ENCODE data around the gene DIP2B.

Gene DIP2B

DNA sequence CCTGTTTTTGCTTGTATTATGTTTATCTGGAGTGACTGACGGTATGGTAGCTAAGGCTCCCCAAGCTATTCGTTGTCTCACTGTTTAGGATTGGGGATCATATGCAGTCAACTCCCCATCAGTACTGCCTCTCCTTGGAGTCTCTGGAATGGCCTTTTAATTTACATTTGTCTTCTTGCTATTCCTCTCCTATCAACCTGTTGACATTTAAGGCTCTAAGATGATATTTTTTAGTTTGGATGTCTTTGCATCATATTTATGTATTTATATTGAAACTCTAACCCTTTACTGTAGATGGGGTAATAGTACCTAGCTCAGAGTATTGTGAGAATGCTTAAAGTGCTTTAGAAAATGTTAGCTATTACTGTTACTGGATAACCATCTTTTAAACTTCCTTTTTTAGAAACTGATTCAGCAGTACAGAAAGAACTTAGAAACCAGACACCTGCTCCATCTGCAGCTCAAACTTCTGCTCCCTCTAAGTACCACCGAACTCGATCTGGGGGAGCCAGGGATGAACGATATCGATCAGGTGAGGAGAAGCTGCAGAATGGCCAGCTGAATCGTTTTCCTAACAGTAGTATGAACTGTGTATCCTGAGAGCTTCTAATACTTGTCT lies 135.6 kb downstream of the DIP2B start:
- TF ChIP-seq, protein P1, sequence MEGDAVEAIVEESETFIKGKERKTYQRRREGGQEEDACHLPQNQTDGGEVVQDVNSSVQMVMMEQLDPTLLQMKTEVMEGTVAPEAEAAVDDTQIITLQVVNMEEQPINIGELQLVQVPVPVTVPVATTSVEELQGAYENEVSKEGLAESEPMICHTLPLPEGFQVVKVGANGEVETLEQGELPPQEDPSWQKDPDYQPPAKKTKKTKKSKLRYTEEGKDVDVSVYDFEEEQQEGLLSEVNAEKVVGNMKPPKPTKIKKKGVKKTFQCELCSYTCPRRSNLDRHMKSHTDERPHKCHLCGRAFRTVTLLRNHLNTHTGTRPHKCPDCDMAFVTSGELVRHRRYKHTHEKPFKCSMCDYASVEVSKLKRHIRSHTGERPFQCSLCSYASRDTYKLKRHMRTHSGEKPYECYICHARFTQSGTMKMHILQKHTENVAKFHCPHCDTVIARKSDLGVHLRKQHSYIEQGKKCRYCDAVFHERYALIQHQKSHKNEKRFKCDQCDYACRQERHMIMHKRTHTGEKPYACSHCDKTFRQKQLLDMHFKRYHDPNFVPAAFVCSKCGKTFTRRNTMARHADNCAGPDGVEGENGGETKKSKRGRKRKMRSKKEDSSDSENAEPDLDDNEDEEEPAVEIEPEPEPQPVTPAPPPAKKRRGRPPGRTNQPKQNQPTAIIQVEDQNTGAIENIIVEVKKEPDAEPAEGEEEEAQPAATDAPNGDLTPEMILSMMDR (IDR thresholded peaks at IDR 0.05; ENCODE audit: low read length, missing control alignments) = no peak
- no peak overlapping the region for H3K4me3 ChIP-seq (replicated peaks; ENCODE audit: low read depth, low read length)
- no peak for DNase-seq (ENCODE audit: low read depth)

DNA sequence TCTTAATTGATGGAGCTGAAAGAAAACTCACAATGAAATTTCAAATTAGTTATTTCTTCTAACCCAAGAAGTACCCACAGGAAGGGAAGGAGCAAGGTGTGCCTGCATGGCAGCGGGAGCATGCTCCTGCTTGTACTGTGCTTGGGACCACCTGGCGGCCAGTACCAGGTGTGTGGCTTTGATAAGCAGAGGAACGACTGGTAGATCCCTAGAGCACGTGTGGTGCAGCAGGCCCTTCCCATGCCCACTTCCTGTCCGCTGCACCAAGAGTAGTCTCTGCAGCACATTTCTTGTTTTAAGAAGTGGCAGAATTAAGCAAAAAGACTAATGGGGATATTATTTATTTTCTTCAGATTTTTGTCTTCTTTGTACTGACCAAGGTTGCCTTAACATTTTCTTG lies 136.8 kb downstream of the DIP2B start:
- no peak overlapping the region for H3K4me3 ChIP-seq (replicated peaks; ENCODE audit: low read depth, low read length)
- no peak for DNase-seq (ENCODE audit: low read depth)
- TF ChIP-seq, protein P1 (IDR thresholded peaks at IDR 0.05; ENCODE audit: low read length, missing control alignments) = no peak

GRCh38 chr12:50642035-50642451 lies 137.3 kb downstream of the DIP2B start:
- no peak overlapping the region for H3K4me3 ChIP-seq (replicated peaks; ENCODE audit: low read depth, low read length)
- TF ChIP-seq, protein P1 (IDR thresholded peaks at IDR 0.05; ENCODE audit: low read length, missing control alignments) = no peak
- peak; percentile 67 for DNase-seq (ENCODE audit: low read depth)

DNA sequence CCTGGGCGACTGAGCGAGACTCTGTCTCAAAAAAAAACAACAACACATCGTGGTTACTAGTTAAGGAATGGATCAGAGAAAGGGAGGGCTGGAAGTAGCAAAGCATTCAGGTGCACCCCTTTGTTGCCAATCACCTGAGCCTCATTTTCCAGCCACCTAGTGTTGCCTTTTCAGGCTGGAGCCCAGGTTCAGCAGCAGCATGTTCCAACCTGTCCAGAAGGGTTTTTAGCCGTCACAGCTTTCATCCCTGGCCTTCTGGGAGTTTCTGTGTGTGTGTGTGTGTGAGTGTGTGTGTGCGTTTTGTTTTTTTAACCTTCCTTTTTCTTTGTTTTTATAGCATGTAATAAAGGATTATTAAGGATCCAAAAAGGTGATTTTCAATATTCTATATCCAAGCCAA lies 138.0 kb downstream of the DIP2B start:
- TF ChIP-seq, protein P1 (IDR thresholded peaks at IDR 0.05; ENCODE audit: low read length, missing control alignments) = no peak
- DNase-seq (ENCODE audit: low read depth) = no peak
- H3K4me3 ChIP-seq (replicated peaks; ENCODE audit: low read depth, low read length) = no peak overlapping the region

DNA sequence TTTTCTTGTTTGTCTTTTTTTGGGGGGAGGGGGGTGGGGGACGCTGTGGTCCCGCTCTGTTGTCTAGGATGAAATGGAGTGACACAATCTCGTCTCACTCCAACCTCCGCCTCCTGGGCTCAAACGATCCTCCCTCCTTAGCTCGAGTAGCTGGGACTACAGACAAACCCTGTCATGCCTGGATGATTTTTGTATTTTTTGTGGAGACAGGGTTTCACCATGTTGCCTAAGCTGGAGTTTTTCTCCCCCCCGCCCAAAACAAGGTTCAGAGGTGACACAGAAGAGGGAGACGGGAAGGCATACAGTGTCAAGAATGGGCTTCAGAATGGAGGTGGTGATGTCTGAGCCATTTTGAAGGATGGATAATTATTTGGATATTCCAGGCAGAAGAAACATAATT lies 142.2 kb downstream of the DIP2B start:
- TF ChIP-seq, protein P1 (IDR thresholded peaks at IDR 0.05; ENCODE audit: low read length, missing control alignments) = no peak
- H3K4me3 ChIP-seq (replicated peaks; ENCODE audit: low read depth, low read length) = no peak overlapping the region
- no peak for DNase-seq (ENCODE audit: low read depth)

GRCh38 chr12:50647479-50647878 lies 142.7 kb downstream of the DIP2B start:
- TF ChIP-seq, protein P1 (IDR thresholded peaks at IDR 0.05; ENCODE audit: low read length, missing control alignments) = no peak

GRCh38 chr12:50650285-50650684 lies 145.5 kb downstream of the DIP2B start:
- H3K4me3 ChIP-seq (replicated peaks; ENCODE audit: low read depth, low read length) = no peak overlapping the region
- TF ChIP-seq, protein P1 (IDR thresholded peaks at IDR 0.05; ENCODE audit: low read length, missing control alignments) = no peak
- no peak for DNase-seq (ENCODE audit: low read depth)

More at GRCh38 chr12:50647479-50647878, 142.7 kb downstream of the DIP2B start:
- H3K4me3 ChIP-seq (replicated peaks; ENCODE audit: low read depth, low read length) = no peak overlapping the region
- DNase-seq (ENCODE audit: low read depth) = peak; percentile 49
